Neural cell (in vitro differentiated cells): Measurements from ENCODE around the gene FBLN2. TPM values are rescaled to one million over a fixed set of nuclear protein-coding genes. Genes with fewer than 3 reads are reported as not detected.

Source experiments
- H2AFZ ChIP-seq: fragments of 200-600, 300-800 bp; sonication (generic), shearing (Covaris generic); 2 replicates; pipeline ENCODE4 v1.6.0; 2014; ENCODE audit warnings: low read depth, mild to moderate bottlenecking, antibody characterized with exemption, low read length, moderate library complexity
- H3F3A ChIP-seq: fragments of 200-600 bp; shearing (Covaris generic); 2 replicates; pipeline ENCODE4 v1.6.1; 2016; ENCODE audit warnings: mild to moderate bottlenecking, moderate library complexity, mixed read lengths, antibody characterized with exemption, low read length; ENCODE audit not compliant: insufficient read depth, poor library complexity, severe bottlenecking
- H3K27ac ChIP-seq: fragments of 200-600, 300-800 bp; sonication (generic), shearing (Covaris generic); 2 replicates; pipeline ENCODE4 v1.5.1; 2014; ENCODE audit warnings: mild to moderate bottlenecking, low read length, moderate library complexity
- H3K27me3 ChIP-seq: fragments of 300-800, 200-600 bp; sonication (generic), shearing (Covaris generic); 2 replicates; pipeline ENCODE4 v1.6.0; 2014; ENCODE audit warnings: mild to moderate bottlenecking, low read depth, low read length, moderate library complexity; ENCODE audit not compliant: insufficient read depth
- H3K36me3 ChIP-seq: fragments of 300-800, 200-600 bp; sonication (generic), shearing (Covaris generic); 2 replicates; pipeline ENCODE4 v1.5.1; 2014; ENCODE audit warnings: mild to moderate bottlenecking, antibody characterized with exemption, low read length, moderate library complexity; ENCODE audit not compliant: insufficient read depth
- H3K4me2 ChIP-seq: fragments of 300-800, 200-600 bp; sonication (generic), shearing (Covaris generic); 2 replicates; pipeline ENCODE4 v1.6.0; 2014; ENCODE audit warnings: mild to moderate bottlenecking, low read length
- H3K4me3 ChIP-seq: fragments of 300-800, 200-600 bp; sonication (generic), shearing (Covaris generic); 2 replicates; pipeline ENCODE4 v1.5.1; 2014; ENCODE audit warnings: mild to moderate bottlenecking, low read length, moderate library complexity
- H3K79me2 ChIP-seq: fragments of 200-600 bp; shearing (Covaris generic); replicated peaks from 2 replicates; pipeline ENCODE4 v1.6.0; 2014; ENCODE audit warnings: mild to moderate bottlenecking, low read length, moderate library complexity; ENCODE audit not compliant: insufficient read depth
- H3K9ac ChIP-seq: fragments of 300-800, 200-600 bp; sonication (generic), shearing (Covaris generic); 2 replicates; pipeline ENCODE4 v1.6.1; 2016; ENCODE audit warnings: mild to moderate bottlenecking, low read length, mixed read lengths
- H3K9me2 ChIP-seq: fragments of 200-600 bp; shearing (Covaris generic); 2 replicates; pipeline ENCODE4 v1.6.1; 2016; ENCODE audit warnings: mild to moderate bottlenecking, low read length, mixed read lengths; ENCODE audit not compliant: insufficient read depth
- H3K9me3 ChIP-seq: fragments of 200-600, 300-800 bp; sonication (generic), shearing (Covaris generic); 2 replicates; pipeline ENCODE4 v1.6.1; 2016; ENCODE audit warnings: mild to moderate bottlenecking, mixed run types, low read length, moderate library complexity, mixed read lengths
- H4K20me1 ChIP-seq: fragments of 200-600 bp; shearing (Covaris generic); 2 replicates; pipeline ENCODE4 v1.6.1; 2016; ENCODE audit warnings: mild to moderate bottlenecking, mixed run types; ENCODE audit not compliant: insufficient read depth
- EP300 ChIP-seq: fragments of 450-650 bp; conservative IDR thresholded peaks from 2 replicates; pipeline ENCODE4 v1.6.1; 2014; ENCODE audit warnings: antibody characterized with exemption, mild to moderate bottlenecking, moderate library complexity; ENCODE audit not compliant: poor library complexity, severe bottlenecking
- EZH2 ChIP-seq: fragments of 200-600, 300-800 bp; shearing (Covaris generic), sonication (generic); IDR thresholded peaks from 2 replicates; pipeline ENCODE4 v1.6.1; 2014; ENCODE audit warnings: antibody characterized with exemption, low read length, borderline replicate concordance, mild to moderate bottlenecking; ENCODE audit not compliant: insufficient read depth, poor library complexity, severe bottlenecking
- MXI1 ChIP-seq: fragments of 450-650 bp; conservative IDR thresholded peaks from 2 replicates; pipeline ENCODE4 v1.6.1; 2014; ENCODE audit warnings: antibody characterized with exemption, mild to moderate bottlenecking; ENCODE audit not compliant: poor library complexity, severe bottlenecking
- POLR2AphosphoS5 ChIP-seq: IDR thresholded peaks from 2 replicates; pipeline ENCODE4 v1.6.1; 2012
- RAD21 ChIP-seq: fragments of 450-650 bp; conservative IDR thresholded peaks from 2 replicates; pipeline ENCODE4 v1.6.1; 2014; ENCODE audit warnings: antibody characterized with exemption, mild to moderate bottlenecking, moderate library complexity
- REST ChIP-seq: IDR thresholded peaks from 2 replicates; pipeline ENCODE4 v1.6.1; 2012; ENCODE audit warnings: borderline replicate concordance
- SMC3 ChIP-seq: fragments of 450-650 bp; conservative IDR thresholded peaks from 2 replicates; pipeline ENCODE4 v1.6.1; 2014; ENCODE audit warnings: antibody characterized with exemption, mild to moderate bottlenecking, moderate library complexity; ENCODE audit not compliant: poor library complexity
- TAF1 ChIP-seq: IDR thresholded peaks from 2 replicates; pipeline ENCODE4 v1.6.1; 2012; ENCODE audit warnings: low read depth
- polyA plus RNA-seq: library from polyadenylated mRNA; depleted of rRNA; stranded (reverse); fragments of >200 nt; gene quantifications from 2 replicates; pipeline ENCODE4 v1.2.3, GENCODE V29; 2014
- TF ChIP-seq, protein P1 (sequence below): fragments of 450-650 bp; IDR thresholded peaks from 2 replicates; pipeline ENCODE4 v1.5.1; 2014; ENCODE audit warnings: antibody characterized with exemption, mild to moderate bottlenecking, moderate library complexity; ENCODE audit not compliant: poor library complexity, severe bottlenecking

The FBLN2 gene
- polyA plus RNA-seq, 1 donor from 2014 or later: 0.37 TPM

- TF ChIP-seq, protein P1, sequence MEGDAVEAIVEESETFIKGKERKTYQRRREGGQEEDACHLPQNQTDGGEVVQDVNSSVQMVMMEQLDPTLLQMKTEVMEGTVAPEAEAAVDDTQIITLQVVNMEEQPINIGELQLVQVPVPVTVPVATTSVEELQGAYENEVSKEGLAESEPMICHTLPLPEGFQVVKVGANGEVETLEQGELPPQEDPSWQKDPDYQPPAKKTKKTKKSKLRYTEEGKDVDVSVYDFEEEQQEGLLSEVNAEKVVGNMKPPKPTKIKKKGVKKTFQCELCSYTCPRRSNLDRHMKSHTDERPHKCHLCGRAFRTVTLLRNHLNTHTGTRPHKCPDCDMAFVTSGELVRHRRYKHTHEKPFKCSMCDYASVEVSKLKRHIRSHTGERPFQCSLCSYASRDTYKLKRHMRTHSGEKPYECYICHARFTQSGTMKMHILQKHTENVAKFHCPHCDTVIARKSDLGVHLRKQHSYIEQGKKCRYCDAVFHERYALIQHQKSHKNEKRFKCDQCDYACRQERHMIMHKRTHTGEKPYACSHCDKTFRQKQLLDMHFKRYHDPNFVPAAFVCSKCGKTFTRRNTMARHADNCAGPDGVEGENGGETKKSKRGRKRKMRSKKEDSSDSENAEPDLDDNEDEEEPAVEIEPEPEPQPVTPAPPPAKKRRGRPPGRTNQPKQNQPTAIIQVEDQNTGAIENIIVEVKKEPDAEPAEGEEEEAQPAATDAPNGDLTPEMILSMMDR: no peak
- TF ChIP-seq MXI1 (no peak), EZH2 (no peak), POLR2AphosphoS5 (no peak), RAD21 (no peak), SMC3 (no peak), REST (no peak), EP300 (no peak), TAF1 (no peak)
- Histone ChIP-seq H2AFZ (no peak overlapping the region), H3K4me2 (no peak overlapping the region), H3F3A (no peaks in the 10 kb centered on the region), H3K27ac (no peak overlapping the region), H3K36me3 (no peaks in the 10 kb centered on the region), H3K9me2 (no peaks in the 10 kb centered on the region), H3K4me3 (no peak overlapping the region), H3K79me2 (no peaks in the 10 kb centered on the region), H3K9me3 (no peaks in the 10 kb centered on the region), H4K20me1 (no peaks in the 10 kb centered on the region), H3K27me3 (no peaks in the 10 kb centered on the region), H3K9ac (no peak overlapping the region)
Observed at GRCh38 chr3:13636186-13636585, 87.3 kb downstream of the FBLN2 start.

GRCh38 chr3:13636874-13637273 lies 87.9 kb downstream of the FBLN2 start:
- Histone ChIP-seq H3K4me3 (no peak overlapping the region), H3K9ac (no peak overlapping the region), H3K4me2 (no peak overlapping the region), H4K20me1 (no peaks in the 10 kb centered on the region), H3K9me2 (no peaks in the 10 kb centered on the region), H3K27me3 (no peaks in the 10 kb centered on the region), H3F3A (no peaks in the 10 kb centered on the region), H3K27ac (no peak overlapping the region), H2AFZ (no peak overlapping the region), H3K9me3 (no peaks in the 10 kb centered on the region), H3K36me3 (no peaks in the 10 kb centered on the region), H3K79me2 (no peaks in the 10 kb centered on the region)
- TF ChIP-seq SMC3 (no peak), EZH2 (no peak), REST (no peak), TAF1 (no peak), EP300 (no peak), MXI1 (no peak), RAD21 (no peak), POLR2AphosphoS5 (no peak)
- TF ChIP-seq, protein P1: no peak
